HK-2 (cell line): ENCODE measurements around the gene CXCL16.
A peak's percentile ranks its signal among the peaks of the same experiment; 100 is the strongest.

Experiments
- DNase-seq: peaks from one replicate; pipeline ENCODE4 v3.0.0-alpha.2; 2018; ENCODE audit not compliant: unreplicated experiment

The CXCL16 gene

GRCh38 chr17:4739122-4740024 is at the start of gene CXCL16, which contains the start of gene ZMYND15:
TSS of gene CXCL16 (minus strand) at chr17:4739928. CDS start at chr17:4739339, 589 bp downstream.
TSS of gene ZMYND15 (plus strand) at chr17:4739833. CDS start at chr17:4740549, 716 bp downstream.
- peak; percentile 39 for DNase-seq

- DNase-seq: peak; percentile 43
Measured at GRCh38 chr17:4788807-4789700, 49.3 kb upstream of the CXCL16 start, which contains the start of gene GLTPD2. TSS of gene GLTPD2 (plus strand) at chr17:4788964. CDS start at chr17:4789012, 48 bp downstream.

GRCh38 chr17:4788159-4788806 is 48.6 kb upstream of the CXCL16 start:
- DNase-seq: no peak

GRCh38 chr17:4786516-4786915 is 46.8 kb upstream of the CXCL16 start:
- DNase-seq: no peak

GRCh38 chr17:4786106-4786511 is 46.4 kb upstream of the CXCL16 start, which contains the start of gene VMO1:
TSS of gene VMO1 (minus strand) at chr17:4786364. CDS start at chr17:4786352, 12 bp downstream.
- DNase-seq: no peak

GRCh38 chr17:4785311-4786105 is 45.8 kb upstream of the CXCL16 start:
- no peak for DNase-seq

- DNase-seq: no peak
Measured at GRCh38 chr17:4782652-4783051, 42.9 kb upstream of the CXCL16 start.

GRCh38 chr17:4780325-4780955 is 40.7 kb upstream of the CXCL16 start:
- no peak for DNase-seq

GRCh38 chr17:4777969-4778760 is 38.4 kb upstream of the CXCL16 start:
- no peak for DNase-seq

GRCh38 chr17:4772235-4772613 is 32.5 kb upstream of the CXCL16 start:
- no peak for DNase-seq

- DNase-seq: no peak
Measured at GRCh38 chr17:4771519-4772234, 31.9 kb upstream of the CXCL16 start, which contains the start of gene TM4SF5. TSS of gene TM4SF5 (plus strand) at chr17:4771886. CDS start at chr17:4771923, 37 bp downstream.

- DNase-seq: no peak
Measured at GRCh38 chr17:4769628-4770027, 29.9 kb upstream of the CXCL16 start.

GRCh38 chr17:4768298-4768697 is 28.6 kb upstream of the CXCL16 start:
- DNase-seq: no peak

GRCh38 chr17:4766723-4767122 is 27.0 kb upstream of the CXCL16 start:
- no peak for DNase-seq

GRCh38 chr17:4766201-4766600 is 26.5 kb upstream of the CXCL16 start:
- DNase-seq: no peak

- no peak for DNase-seq
Measured at GRCh38 chr17:4764595-4764994, 24.9 kb upstream of the CXCL16 start.

GRCh38 chr17:4759776-4760236 is 20.1 kb upstream of the CXCL16 start:
- no peak for DNase-seq

- no peak for DNase-seq
Measured at GRCh38 chr17:4753392-4753791, 13.7 kb upstream of the CXCL16 start.

- no peak for DNase-seq
Measured at GRCh38 chr17:4751932-4752331, 12.2 kb upstream of the CXCL16 start.
